HG02798 (cell line): ENCODE data around the gene CNN3.
A peak's percentile ranks its signal among the peaks of the same experiment; 100 is the strongest.
"Not testable (repeated sequence)": the region's sequence is repeated elsewhere in the genome, so short reads cannot be mapped to it uniquely, and the experiment has no call there.

Source experiments
- ATAC-seq: cut with Tn5 transposase; IDR thresholded peaks from one replicate; pipeline ENCODE4 v1.9.1; 2021; ENCODE audit warnings: mild to moderate bottlenecking; ENCODE audit not compliant: unreplicated experiment, poor library complexity

Gene CNN3

DNA sequence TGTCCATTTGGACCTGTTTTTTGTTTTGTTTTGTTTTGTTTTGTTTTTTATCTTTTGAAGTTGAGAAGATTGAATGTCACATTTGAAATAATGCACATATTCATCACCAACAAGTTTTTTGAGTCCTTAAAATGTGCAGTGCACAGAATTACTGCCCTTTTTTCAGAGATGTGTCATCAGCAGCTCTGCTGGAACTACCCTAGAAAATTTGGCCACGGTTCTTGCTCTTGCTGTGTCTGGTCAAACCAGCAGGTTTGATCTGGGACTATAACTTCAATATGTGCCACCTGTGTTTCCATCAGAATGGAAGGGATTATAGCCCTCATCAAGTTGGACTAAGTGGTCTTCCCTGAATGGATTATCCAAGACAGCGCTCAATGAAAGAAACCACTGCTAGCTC lies 24.1 kb upstream of the CNN3 start:
- no peak for ATAC-seq

- no peak for ATAC-seq
Measured at GRCh38 chr1:94949681-94950661, 23.1 kb upstream of the CNN3 start.

GRCh38 chr1:94947437-94947836 lies 20.5 kb upstream of the CNN3 start:
- ATAC-seq: no peak

- no peak for ATAC-seq
Measured at GRCh38 chr1:94946886-94947285, 20.0 kb upstream of the CNN3 start.

DNA sequence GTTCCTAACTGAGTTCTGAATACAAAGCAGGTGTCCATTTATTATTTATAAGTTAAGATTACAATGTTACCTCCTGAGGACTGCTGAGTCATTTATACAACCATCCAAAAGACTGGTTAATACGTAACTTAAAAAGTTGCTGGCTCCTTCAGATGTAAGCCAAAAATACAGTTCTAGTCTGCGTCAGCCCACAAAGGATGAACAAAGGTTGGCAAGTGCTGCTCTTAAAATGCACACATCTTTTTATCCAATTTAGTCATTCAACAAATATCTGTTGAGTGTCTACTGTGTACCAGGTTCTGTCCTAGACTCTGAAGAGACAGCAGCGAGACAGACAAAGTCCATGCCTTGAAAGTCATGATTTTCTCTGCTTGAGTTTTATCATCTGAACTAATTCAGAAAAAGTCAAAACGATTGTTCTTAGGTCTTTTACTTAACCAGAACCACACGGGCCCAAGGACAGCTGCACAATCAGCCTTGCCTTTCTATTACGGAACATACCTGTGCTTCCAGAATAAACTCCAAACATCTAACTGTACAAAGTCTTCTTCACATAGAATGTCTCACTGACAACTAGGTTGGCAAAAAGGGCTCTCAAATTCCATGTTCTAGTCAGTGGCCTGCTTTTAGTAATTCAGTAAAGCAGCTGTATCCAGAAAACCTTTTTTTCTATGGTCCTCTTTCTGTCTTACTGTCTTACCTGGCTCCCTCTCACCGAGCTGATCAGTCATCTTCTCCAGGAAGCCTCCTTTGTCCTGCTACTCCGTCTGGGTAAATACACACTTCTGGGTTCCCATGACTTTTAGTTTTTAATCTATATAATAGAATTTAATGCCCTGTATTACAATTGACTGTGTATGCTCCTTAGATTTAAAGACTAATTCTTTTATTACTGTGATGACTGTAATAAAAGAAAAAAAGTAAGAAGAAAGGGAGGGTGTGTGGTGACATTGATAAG lies 15.5 kb upstream of the CNN3 start:
- peak; percentile 41 for ATAC-seq

- not testable (repeated sequence) for ATAC-seq
Measured at GRCh38 chr1:94941480-94941879, 14.6 kb upstream of the CNN3 start.

GRCh38 chr1:94940738-94941137 lies 13.8 kb upstream of the CNN3 start:
- ATAC-seq: no peak

- ATAC-seq: no peak
Measured at GRCh38 chr1:94937820-94938219, 10.9 kb upstream of the CNN3 start.

- no peak for ATAC-seq
Measured at GRCh38 chr1:94936861-94937620, 10.1 kb upstream of the CNN3 start.

- no peak for ATAC-seq
Measured at GRCh38 chr1:94935476-94935875, 8.6 kb upstream of the CNN3 start.

DNA sequence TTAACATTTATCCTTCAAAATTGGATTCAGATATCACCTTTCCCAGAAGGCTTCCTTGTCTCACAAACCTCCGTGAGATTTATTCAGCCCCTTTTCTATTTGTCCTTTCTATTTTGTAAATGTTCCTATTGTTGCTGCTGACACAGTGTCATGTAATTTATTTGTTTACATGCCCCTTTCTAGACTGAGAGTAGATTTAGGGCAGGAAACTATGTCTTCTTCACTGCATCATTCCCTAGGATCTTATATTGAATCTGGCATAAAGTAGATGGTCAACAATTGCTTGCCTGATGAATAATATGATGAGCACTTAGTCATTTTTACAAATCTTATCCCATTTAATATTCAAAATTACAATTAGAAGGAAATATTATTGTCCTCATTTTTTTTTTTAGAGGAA lies 8.1 kb upstream of the CNN3 start:
- ATAC-seq: no peak

DNA sequence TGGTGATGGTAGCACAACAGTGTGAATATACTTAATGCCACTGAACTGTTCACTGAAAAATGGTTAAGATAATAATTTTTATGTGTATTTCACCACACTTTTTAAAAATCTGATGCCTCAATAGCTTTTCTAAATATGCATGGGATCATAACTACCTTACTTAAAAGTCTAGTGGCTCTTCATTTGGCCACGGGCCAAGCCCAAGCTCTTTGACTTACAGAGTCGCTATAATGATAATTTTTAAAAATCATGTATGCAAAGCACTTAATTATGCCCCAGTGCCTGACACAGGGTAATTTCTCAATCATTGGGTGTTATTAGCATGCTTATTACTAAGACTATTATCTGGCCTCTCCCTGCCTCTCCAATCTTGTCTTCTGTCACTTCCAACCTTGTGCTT lies 7.6 kb upstream of the CNN3 start:
- ATAC-seq: no peak

- no peak for ATAC-seq
Measured at GRCh38 chr1:94931254-94931841, 4.4 kb upstream of the CNN3 start.

GRCh38 chr1:94929351-94930217 lies 2.7 kb upstream of the CNN3 start:
- ATAC-seq: no peak

DNA sequence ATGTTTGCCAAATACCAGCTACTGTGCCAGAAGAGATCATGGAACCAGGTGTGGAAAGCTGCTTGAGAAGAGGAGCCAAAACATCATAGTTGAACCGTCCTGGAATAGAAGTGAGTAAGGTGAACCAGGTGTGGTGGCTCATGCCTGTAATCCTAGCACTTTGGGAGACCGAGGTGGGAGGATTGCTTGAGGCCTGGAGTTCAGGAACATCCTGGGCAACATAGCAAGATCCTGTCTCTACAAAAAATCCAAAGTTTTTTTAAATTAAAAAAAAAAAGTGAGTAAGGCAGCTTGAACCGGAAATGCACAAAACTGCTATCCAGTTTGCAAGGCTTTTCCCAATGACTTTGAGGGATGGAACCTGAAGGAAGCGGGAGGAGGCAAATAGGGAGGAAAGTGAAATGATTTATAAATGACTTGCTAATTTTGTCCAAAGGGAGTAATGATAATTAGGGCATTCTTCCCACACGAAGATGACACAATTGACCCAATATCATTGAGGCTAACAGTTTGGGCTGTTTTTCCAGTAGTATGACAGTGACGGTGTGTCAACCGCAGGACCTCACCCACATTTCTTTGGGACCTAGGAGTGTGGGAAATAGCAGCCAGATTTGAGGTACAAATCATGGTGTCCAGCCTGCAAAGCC lies 1.5 kb upstream of the CNN3 start:
- ATAC-seq: no peak

DNA sequence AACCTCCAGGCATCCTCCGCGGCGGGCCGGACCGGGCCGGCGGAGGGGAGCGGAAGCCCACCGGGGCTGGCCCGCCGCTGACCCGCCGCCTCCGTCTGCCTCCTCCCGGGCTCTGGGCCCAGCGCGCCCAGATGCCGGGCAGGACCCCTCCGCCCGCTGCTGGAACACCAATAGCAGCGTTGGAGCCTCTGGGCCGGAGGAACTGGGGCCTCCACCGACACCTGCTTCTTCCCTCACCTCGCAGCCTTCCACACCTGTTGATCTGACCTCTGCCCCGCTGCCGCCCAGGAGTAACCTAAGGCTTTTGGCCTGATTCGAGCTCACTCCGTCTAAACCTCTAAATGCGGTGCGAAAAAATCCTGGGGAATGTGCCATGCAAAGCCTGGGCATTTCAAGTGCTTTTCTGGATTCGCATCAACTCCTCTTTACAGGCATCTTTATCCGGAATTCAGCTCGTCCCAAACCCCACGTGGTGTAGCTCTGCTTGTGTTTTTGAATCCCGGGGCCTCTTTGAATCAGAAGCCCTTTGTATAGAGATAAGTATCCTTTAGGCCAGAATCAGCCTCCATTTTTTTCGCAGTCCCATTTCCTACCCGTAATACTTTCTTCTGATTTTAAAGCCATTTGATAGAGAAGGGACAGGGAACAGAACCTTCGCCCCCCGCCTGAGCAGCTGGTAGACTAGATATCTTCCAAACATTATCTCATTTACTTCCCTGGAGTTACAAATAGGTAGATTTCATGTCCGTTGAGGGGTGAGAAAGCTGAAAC lies 680 bp upstream of the CNN3 start:
- no peak for ATAC-seq

DNA sequence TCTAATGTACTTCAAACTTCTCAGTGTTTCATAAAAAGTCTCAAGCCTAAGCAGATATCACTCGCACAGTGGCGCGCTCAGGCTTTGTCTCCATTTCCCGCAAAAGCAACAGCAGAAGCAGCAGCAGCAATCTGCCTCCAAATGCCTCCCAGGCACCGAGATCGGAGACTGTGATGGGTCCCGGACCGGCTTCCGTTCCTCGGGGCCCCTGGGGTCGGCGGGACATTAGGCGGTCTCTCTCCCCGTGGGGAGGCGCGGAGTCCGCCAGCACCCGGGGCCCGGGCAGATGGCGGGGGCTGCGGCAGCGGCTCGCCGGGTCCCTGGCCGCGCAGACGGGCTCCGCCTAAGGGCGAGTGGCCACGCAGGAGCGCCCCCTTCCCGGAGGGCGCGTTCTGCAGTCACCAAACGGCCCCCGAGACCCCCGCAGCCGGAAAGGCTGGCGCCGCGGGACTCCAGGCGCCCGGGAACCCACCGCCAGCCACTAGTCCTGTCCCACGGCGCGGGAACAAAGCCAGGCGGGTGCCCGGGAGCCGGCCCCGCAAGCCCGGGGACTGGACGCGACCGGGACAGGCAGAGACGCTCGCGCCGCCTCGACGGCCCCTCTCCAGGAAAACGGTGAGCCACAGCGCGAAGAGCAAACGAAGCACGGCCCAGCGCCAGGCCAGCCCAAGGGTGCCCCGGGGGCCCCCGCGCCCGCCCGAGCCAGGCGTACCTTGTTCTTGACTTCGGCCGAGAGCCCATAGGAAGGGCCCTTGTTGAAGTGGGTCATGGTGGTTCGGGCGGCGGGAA lies 590 bp downstream of the CNN3 start:
- ATAC-seq: peak; percentile 18
